Caco-2 (cell line): Measurements from ENCODE around the gene NFIX. TPM values are rescaled to one million over a fixed set of nuclear protein-coding genes. Genes with fewer than 3 reads are reported as not detected.
A peak's percentile ranks its signal among the peaks of the same experiment; 100 is the strongest.

ENCODE experiments used
- BruUV-seq: library from RNA; stranded (reverse); fragments of 400-500 nt; replicated peaks from 2 replicates; lab custom pipeline; 2021; lab: Mats Ljungman, UMichigan
- CTCF ChIA-PET: fragments of 300-600 bp; sonication (Branson Sonifier 250); formaldehyde crosslinking; loops from one replicate; lab custom pipeline; 2022; ENCODE audit warnings: antibody characterized with exemption; lab: Charles Lee
- POLR2A ChIA-PET: fragments of 300-600 bp; sonication (Branson Sonifier 250); formaldehyde crosslinking; loops from one replicate; lab custom pipeline; 2022; ENCODE audit warnings: antibody characterized with exemption; lab: Charles Lee
- DNase-seq, 2 experiments: peaks; one replicate each; pipeline versions ENCODE4 v3.0.0 to v3.0.0-alpha.2; 2020 to 2022
- H3K27me3 ChIP-seq: replicated peaks from 2 replicates; pipeline ENCODE4 v1.6.0; 2011; ENCODE audit warnings: low read length; ENCODE audit not compliant: control insufficient read depth, insufficient read depth
- H3K36me3 ChIP-seq: 2 replicates; pipeline ENCODE4 v1.5.1; 2011; ENCODE audit warnings: low read length; ENCODE audit not compliant: control insufficient read depth, insufficient read depth
- H3K4me1 ChIP-seq: fragments of 250-450 bp; sonication (Bioruptor Pico); 2 replicates; pipeline ENCODE4 v1.5.1; 2020; ENCODE audit warnings: mild to moderate bottlenecking
- H3K4me3 ChIP-seq: 2 replicates; pipeline ENCODE4 v1.5.1; 2011; ENCODE audit warnings: low read depth, mild to moderate bottlenecking, control low read depth, low read length
- H3K9me3 ChIP-seq: fragments of 250-450 bp; sonication (Bioruptor Pico); 2 replicates; pipeline ENCODE4 v1.5.1; 2020; ENCODE audit warnings: mild to moderate bottlenecking, moderate library complexity
- H3K27ac Mint-ChIP-seq: one replicate; pipeline ENCODE4 v1.8.0; 2022; ENCODE audit warnings: mixed read lengths; ENCODE audit not compliant: unreplicated experiment
- H3K27me3 Mint-ChIP-seq: one replicate; pipeline ENCODE4 v1.8.0; 2022; ENCODE audit warnings: mixed read lengths; ENCODE audit not compliant: insufficient read depth, unreplicated experiment
- H3K36me3 Mint-ChIP-seq: one replicate; pipeline ENCODE4 v1.8.0; 2022; ENCODE audit warnings: mild to moderate bottlenecking, mixed read lengths; ENCODE audit not compliant: insufficient read depth, unreplicated experiment
- H3K4me1 Mint-ChIP-seq: one replicate; pipeline ENCODE4 v1.8.0; 2022; ENCODE audit warnings: low read depth, mixed read lengths; ENCODE audit not compliant: unreplicated experiment
- H3K4me3 Mint-ChIP-seq: one replicate; pipeline ENCODE4 v1.8.0; 2022; ENCODE audit warnings: mild to moderate bottlenecking, moderate library complexity, mixed read lengths; ENCODE audit not compliant: unreplicated experiment
- H3K9me3 Mint-ChIP-seq: one replicate; pipeline ENCODE4 v1.8.0; 2022; ENCODE audit warnings: mixed read lengths; ENCODE audit not compliant: unreplicated experiment
- intact Hi-C: fragments of 100-400 bp; cut with micrococcal nuclease; formaldehyde crosslinking; loops from one replicate; pipeline ENCODE4 v1.10.0; 2022; ENCODE audit not compliant: unreplicated experiment
- total RNA-seq: library from RNA; stranded (reverse); gene quantifications from 2 replicates; pipeline ENCODE4 v1.2.3, GENCODE V29; 2022
- TF ChIP-seq, protein P1 (sequence below), 2 experiments: fragments of 200-600 bp in 1 of 2; IDR thresholded peaks; 1 replicate in 1 of 2; 2 replicates in 1 of 2; pipeline versions ENCODE4 v1.5.1 to v1.8.0; 2011 to 2022; ENCODE audit warnings: antibody characterized with exemption in 1 of 2, control low read depth in 1 of 2, inconsistent platforms in 1 of 2, low read depth in 1 of 2, low read length in 1 of 2, mild to moderate bottlenecking in 1 of 2, moderate library complexity in 1 of 2; ENCODE audit not compliant: insufficient read depth in 1 of 2, severe bottlenecking in 1 of 2, unreplicated experiment in 1 of 2

NFIX gene
- total RNA-seq, 1 experiment from 2014 or later, result 0.82 TPM

DNA sequence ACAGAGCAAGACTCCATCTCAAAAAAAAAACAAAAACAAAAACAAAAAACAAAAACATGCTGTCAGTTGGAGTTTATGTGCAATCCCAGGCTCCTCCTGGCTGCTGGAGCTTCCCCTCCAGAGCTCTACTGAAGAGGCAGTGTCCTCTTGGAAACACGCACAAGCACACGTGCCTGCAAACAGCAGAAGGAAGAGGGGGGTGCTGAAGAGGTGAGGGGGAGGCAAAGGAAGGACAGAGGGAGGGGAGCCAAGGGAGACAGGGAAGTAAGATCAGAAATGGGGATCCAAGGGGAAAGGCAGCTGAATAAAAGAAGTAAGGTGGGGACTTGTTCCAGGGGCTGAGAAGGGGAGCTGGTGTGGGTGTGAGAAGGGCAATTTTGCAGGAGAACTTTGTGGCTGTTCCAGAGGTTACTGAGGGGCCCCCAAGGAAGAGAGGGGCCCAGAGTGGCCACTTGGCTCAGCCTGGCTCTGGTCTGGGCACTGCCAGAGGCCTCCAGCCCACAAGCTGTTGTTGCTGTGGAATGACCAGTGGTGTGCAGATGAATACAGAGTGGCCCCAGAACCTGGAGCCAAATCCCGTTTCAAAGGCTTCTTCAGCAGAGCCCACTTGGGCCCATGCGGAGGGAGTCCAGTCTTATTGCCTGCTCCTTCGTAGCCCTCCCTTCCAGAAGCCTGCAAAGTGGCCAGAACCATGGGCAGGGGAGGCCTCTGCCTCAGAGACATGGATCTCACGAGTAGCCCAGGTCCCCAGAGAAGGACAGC, 73.0 kb downstream of the NFIX start:
- H3K27me3 Mint-ChIP-seq, result peaks cover 6% of the 10 kb centered on the region
- CTCF ChIA-PET, result interaction anchor here (1.1 to 2.1 kb wide), 5 partner anchors 26 to 103 kb away, joined by 3 to 6 read pairs (median 3); no protein-coding TSS in a partner anchor

DNA sequence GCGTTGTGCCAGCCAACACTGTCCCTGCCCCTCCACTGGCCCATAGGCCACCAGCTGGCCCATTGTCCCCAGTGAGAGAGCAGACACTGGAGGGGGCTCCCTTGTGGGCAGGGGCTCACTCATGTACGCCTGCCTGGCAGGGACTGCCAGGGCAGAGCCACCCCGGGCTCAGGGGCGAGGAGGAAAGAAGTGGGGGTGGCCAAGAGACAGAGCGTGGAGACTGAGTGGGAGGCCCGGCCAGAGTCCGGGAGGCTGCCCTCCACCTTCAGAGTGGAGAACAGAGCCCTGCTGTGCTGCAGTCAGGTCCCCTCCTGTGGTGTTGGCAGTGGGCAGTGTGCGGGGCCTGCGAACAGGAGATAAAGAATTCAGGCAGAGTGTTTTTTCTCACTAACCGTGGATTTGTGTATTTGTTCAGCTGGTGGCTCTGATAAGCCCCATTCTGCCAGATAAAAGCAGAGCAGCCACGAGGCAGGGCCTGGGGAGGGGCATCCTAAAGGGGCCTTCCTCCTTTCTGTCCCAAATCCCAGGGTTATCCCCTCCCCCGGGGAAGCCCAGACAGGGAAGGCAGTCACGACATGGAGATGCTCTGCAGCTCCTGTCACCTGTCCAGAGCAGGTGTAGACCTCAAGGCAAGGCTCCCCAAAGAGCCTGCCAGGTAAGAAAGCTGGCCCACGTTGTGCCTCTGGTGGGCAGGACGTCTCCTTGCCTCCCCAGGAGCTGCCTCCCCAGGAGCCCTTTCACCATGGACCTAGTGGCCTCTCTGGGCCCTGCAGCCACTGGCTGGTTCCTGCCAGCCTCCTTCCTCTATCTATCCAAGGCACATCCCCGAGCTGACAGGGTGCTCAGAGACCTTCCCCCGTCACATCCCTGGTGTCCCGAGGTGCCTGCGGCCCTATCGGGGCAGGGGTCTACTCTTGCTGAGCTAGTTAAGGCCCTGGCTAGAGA, 74.4 kb downstream of the NFIX start:
- H3K4me1 Mint-ChIP-seq, result peaks cover 8% of the 10 kb centered on the region
- ChIA-PET CTCF (interaction anchor here (0.6 to 2.1 kb wide), 7 partner anchors 9 to 242 kb away, joined by 3 to 15 read pairs (median 4); no protein-coding TSS in a partner anchor), POLR2A (no interaction called here)
- Histone ChIP-seq H3K4me3 (no peak overlapping the region), H3K27me3 (no peaks in the 10 kb centered on the region), H3K9me3 (no peaks in the 10 kb centered on the region), H3K4me1 (peaks cover 16% of the 10 kb centered on the region), H3K36me3 (no peaks in the 10 kb centered on the region)
- no peak overlapping the region for H3K4me3 Mint-ChIP-seq
- H3K9me3 Mint-ChIP-seq, result no peaks in the 10 kb centered on the region
- no peaks in the 10 kb centered on the region for H3K27me3 Mint-ChIP-seq
- H3K27ac Mint-ChIP-seq, result no peak overlapping the region
- no peaks in the 10 kb centered on the region for H3K36me3 Mint-ChIP-seq
- DNase-seq, result peak in 1 of 2 experiments; percentile 34
- TF ChIP-seq, protein P1, sequence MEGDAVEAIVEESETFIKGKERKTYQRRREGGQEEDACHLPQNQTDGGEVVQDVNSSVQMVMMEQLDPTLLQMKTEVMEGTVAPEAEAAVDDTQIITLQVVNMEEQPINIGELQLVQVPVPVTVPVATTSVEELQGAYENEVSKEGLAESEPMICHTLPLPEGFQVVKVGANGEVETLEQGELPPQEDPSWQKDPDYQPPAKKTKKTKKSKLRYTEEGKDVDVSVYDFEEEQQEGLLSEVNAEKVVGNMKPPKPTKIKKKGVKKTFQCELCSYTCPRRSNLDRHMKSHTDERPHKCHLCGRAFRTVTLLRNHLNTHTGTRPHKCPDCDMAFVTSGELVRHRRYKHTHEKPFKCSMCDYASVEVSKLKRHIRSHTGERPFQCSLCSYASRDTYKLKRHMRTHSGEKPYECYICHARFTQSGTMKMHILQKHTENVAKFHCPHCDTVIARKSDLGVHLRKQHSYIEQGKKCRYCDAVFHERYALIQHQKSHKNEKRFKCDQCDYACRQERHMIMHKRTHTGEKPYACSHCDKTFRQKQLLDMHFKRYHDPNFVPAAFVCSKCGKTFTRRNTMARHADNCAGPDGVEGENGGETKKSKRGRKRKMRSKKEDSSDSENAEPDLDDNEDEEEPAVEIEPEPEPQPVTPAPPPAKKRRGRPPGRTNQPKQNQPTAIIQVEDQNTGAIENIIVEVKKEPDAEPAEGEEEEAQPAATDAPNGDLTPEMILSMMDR (IDR thresholded peaks at IDR 0.05; ENCODE audit: insufficient read depth in 1 of 2, low read depth in 1 of 2, low read length in 1 of 2, severe bottlenecking in 1 of 2, unreplicated experiment in 1 of 2), result no peak
- intact Hi-C loops, result no loop called here
- no TSS peak for BruUV-seq

More for the DNA sequence above, 73.0 kb downstream of the NFIX start:
- peaks cover 8% of the 10 kb centered on the region for H3K4me1 Mint-ChIP-seq
- POLR2A ChIA-PET, result interaction anchor here (0.5 to 0.6 kb wide), 2 partner anchors 105 to 210 kb away, joined by 3 to 4 read pairs; no protein-coding TSS in a partner anchor
- no peaks in the 10 kb centered on the region for H3K36me3 Mint-ChIP-seq
- peaks cover 16% of the 10 kb centered on the region for H3K4me1 ChIP-seq
- H3K4me3 ChIP-seq, result no peak overlapping the region
- H3K4me3 Mint-ChIP-seq, result no peak overlapping the region
- no peaks in the 10 kb centered on the region for H3K9me3 ChIP-seq
- no TSS peak for BruUV-seq
- TF ChIP-seq, protein P1 (IDR thresholded peaks at IDR 0.05; ENCODE audit: insufficient read depth in 1 of 2, low read depth in 1 of 2, low read length in 1 of 2, severe bottlenecking in 1 of 2, unreplicated experiment in 1 of 2), result no peak
- no peaks in the 10 kb centered on the region for H3K27me3 ChIP-seq
- H3K36me3 ChIP-seq, result no peaks in the 10 kb centered on the region
- intact Hi-C loops, result no loop called here
- H3K9me3 Mint-ChIP-seq, result no peaks in the 10 kb centered on the region
- no peak overlapping the region for H3K27ac Mint-ChIP-seq
- no peak for DNase-seq
